ENCODE data around the gene RGS9.

The RGS9 gene

DNA sequence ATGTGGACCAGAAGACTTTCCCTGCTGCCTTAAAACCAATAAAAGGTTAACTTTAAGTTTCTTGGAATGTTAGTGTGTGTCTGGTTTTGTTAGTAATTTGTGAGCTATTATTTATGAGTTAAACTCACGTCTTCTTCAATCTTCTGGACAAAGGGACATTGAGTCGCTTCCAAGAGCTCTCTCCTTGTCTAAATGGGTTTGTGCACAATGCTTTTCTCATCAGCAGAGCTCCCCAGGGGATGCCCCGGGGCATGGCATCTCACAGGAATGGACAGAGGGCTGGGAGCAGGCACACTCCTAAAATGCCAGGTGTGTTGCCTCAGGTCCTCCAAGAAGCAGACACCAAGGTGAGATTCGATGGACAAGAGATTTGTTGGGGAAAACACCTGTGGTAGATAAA lies 90.5 kb downstream of the RGS9 start:
- no peaks in the 10 kb centered on the region for H3K9me3 ChIP-seq (ENCODE audit: control insufficient read depth, low read depth, low read length)
- H3K36me3 ChIP-seq (ENCODE audit: control insufficient read depth, low read depth, low read length) = no peaks in the 10 kb centered on the region
- H3K4me3 ChIP-seq (ENCODE audit: low read length) = no peak overlapping the region
- no peak overlapping the region for H3K27ac ChIP-seq (ENCODE audit: low read length)
- no peak overlapping the region for H3K9ac ChIP-seq (ENCODE audit: low read length)
- no peaks in the 10 kb centered on the region for H3K27me3 ChIP-seq (ENCODE audit: control insufficient read depth, insufficient read depth, low read length)
- no peaks in the 10 kb centered on the region for H3K4me1 ChIP-seq (ENCODE audit: control insufficient read depth, low read depth, low read length)

DNA sequence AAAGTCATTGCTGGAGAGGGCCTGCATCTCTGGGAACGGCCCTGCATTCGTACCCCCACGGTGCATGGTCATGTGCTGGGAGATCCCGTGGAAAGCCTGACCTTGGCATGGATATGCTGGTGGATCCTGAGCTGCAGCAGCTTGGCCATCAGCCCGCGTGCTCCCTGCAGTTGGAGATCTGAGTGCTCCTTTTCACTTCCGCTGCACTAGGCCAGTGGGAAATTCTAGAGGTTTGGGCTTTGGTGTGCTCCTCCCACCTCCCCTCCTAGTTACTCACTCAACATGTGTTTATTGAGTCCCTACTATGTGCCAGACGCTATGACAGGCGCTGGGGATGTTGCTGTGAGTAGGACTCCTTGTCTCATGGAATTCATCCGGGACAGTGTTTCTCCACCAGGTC lies 91.1 kb downstream of the RGS9 start:
- no peak overlapping the region for H3K9ac ChIP-seq (ENCODE audit: low read length)

DNA sequence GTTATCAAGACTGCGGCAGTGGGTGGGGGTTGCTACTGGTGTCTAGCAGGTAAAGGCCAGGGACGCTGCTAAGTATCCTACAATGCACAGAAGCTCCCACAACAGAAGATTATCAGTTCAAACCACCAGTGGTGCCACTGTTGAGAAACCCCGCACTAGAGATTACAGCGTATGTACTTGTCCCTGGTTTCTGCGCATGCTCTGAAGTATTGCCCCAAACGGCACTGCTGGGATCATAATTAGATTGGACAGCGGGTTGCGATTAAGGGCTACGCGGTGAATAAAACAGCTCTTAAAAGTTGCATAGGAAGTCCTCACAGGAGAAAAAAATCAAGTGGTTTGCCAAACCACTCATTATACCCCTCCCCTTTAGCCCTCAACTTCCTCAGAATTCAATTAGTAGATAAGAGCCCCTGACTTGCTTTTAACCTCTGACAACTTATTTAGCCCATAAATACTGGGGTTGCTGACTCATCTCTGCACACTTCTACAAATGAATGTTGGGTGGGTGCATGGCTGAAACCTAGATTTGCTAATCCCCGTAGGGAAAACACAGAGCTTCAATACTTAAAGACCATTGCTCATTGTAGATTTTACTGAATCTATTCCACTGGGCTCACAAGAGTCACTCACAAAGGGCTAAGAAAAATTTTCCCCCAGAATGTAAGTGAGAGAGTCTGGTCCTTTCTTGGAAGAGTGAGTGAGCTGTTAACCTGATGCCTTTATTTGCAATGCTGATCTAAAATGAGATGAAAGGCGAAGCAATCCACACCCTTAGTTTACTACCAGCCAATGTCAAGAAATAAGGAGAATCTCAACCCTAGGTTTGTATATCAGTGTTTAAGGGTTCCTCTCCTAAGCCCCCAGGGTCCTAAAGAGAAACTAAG lies 91.8 kb downstream of the RGS9 start:
- no peak overlapping the region for H3K27ac ChIP-seq (ENCODE audit: low read length)
- no peak overlapping the region for H3K4me3 ChIP-seq (ENCODE audit: low read length)
- no peaks in the 10 kb centered on the region for H3K4me1 ChIP-seq (ENCODE audit: control insufficient read depth, low read depth, low read length)

More for the DNA sequence above, 91.1 kb downstream of the RGS9 start:
- Histone ChIP-seq H3K9me3 (ENCODE audit: control insufficient read depth, low read depth, low read length) (no peaks in the 10 kb centered on the region), H3K27ac (ENCODE audit: low read length) (no peak overlapping the region), H3K4me1 (ENCODE audit: control insufficient read depth, low read depth, low read length) (no peaks in the 10 kb centered on the region), H3K27me3 (ENCODE audit: control insufficient read depth, insufficient read depth, low read length) (no peaks in the 10 kb centered on the region), H3K4me3 (ENCODE audit: low read length) (no peak overlapping the region), H3K36me3 (ENCODE audit: control insufficient read depth, low read depth, low read length) (no peaks in the 10 kb centered on the region)

DNA sequence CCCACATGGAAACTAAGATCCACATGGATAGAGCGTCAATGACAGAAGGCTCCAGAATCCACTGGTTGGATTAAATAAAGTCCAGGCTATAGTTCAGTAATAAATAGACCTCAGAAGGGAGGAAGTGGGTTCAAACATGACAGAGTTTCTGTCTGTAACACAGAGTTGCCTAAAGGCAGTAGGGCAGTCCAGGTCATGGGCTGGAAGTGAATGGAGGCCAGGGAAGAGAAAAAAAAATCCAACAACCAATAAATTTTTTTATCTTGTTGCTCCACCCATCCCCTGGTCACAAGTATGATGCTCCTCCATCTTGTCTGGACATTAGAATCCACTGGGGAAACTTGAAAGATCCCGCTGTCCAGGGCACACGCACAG lies 92.4 kb downstream of the RGS9 start:
- H3K9me3 ChIP-seq (ENCODE audit: control insufficient read depth, low read depth, low read length) = no peaks in the 10 kb centered on the region
- no peaks in the 10 kb centered on the region for H3K4me1 ChIP-seq (ENCODE audit: control insufficient read depth, low read depth, low read length)
- no peak overlapping the region for H3K4me3 ChIP-seq (ENCODE audit: low read length)
- no peaks in the 10 kb centered on the region for H3K27me3 ChIP-seq (ENCODE audit: control insufficient read depth, insufficient read depth, low read length)
- H3K36me3 ChIP-seq (ENCODE audit: control insufficient read depth, low read depth, low read length) = no peaks in the 10 kb centered on the region
- H3K9ac ChIP-seq (ENCODE audit: low read length) = no peak overlapping the region
- H3K27ac ChIP-seq (ENCODE audit: low read length) = no peak overlapping the region

More for the DNA sequence above, 91.8 kb downstream of the RGS9 start:
- Histone ChIP-seq H3K9me3 (ENCODE audit: control insufficient read depth, low read depth, low read length) (no peaks in the 10 kb centered on the region), H3K27me3 (ENCODE audit: control insufficient read depth, insufficient read depth, low read length) (no peaks in the 10 kb centered on the region), H3K36me3 (ENCODE audit: control insufficient read depth, low read depth, low read length) (no peaks in the 10 kb centered on the region), H3K9ac (ENCODE audit: low read length) (no peak overlapping the region)

DNA sequence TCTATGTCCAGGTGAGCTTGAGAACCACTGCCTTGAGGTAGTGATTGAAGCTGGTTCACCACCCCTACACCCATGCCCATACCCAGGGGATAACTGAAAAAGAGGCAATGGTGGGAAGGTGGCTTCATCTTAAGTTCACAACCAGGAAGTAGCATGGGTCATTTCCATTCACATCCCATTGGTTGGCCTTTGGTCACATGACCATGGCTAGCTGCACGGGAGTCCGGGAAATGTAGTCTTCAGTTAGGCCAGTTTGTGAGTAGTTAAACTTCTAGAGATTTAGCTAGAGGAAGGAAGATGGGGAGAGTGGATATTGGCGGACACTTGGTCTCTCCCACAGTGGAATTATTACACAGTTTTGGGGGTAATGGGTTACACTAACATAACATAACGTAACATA lies 92.9 kb downstream of the RGS9 start:
- Histone ChIP-seq H3K27me3 (ENCODE audit: control insufficient read depth, insufficient read depth, low read length) (no peaks in the 10 kb centered on the region), H3K4me3 (ENCODE audit: low read length) (no peak overlapping the region), H3K36me3 (ENCODE audit: control insufficient read depth, low read depth, low read length) (no peaks in the 10 kb centered on the region), H3K4me1 (ENCODE audit: control insufficient read depth, low read depth, low read length) (no peaks in the 10 kb centered on the region), H3K9me3 (ENCODE audit: control insufficient read depth, low read depth, low read length) (no peaks in the 10 kb centered on the region), H3K9ac (ENCODE audit: low read length) (no peak overlapping the region), H3K27ac (ENCODE audit: low read length) (no peak overlapping the region)

DNA sequence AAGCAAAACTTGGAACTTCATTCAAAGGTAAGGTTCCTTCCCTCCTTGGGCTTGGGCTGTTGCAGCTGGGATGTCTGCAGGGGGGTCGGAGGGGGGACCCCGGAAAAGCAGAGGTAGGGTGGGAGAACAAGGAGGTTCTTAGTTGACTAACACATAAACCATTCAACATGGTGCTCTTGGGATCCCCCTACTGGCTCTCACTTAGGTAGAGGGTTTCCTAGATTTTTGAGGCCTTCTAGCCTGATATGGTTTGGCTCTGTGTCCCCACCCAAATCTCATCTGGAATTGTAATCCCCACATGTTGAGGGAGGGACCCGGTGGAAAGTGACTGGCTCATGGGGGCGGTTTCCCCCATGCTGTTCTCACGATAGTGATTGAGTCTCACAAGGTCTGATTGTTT lies 93.9 kb downstream of the RGS9 start:
- Histone ChIP-seq H3K27me3 (ENCODE audit: control insufficient read depth, insufficient read depth, low read length) (no peaks in the 10 kb centered on the region), H3K4me3 (ENCODE audit: low read length) (no peak overlapping the region), H3K9me3 (ENCODE audit: control insufficient read depth, low read depth, low read length) (no peaks in the 10 kb centered on the region), H3K36me3 (ENCODE audit: control insufficient read depth, low read depth, low read length) (no peaks in the 10 kb centered on the region), H3K27ac (ENCODE audit: low read length) (no peak overlapping the region), H3K4me1 (ENCODE audit: control insufficient read depth, low read depth, low read length) (no peaks in the 10 kb centered on the region), H3K9ac (ENCODE audit: low read length) (no peak overlapping the region)

DNA sequence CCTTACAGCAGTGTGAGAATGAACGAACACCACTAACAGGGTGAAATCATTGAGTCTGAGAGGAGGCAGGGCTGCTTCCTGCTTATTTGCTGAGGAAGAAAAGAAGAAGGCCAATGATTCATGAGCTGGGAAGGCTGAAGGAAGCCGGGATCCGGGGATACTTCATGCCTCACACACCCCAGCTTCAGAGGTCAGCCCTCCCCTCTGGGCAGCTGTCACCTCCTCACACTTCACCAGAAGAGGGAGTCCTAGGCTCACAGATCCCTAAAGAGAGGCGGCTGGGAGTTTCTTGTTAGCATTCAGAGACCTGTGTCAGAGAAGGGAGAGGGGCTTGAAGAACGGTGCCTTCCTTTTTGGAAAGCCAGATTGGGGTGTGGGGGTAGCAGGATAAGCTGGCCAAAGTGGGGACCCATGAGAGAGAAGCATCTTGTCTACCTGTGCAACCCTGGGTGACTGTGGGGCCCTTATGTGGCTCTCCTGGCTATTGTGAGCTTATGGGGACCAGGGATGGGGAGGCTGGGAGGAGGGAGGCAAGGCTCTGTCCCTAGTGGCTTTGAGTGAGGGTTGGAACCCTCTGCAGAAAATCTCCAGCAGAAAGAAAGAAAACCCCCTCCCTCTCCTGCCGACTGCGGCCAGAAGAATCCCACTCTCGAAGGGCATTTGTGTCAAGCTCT lies 94.6 kb downstream of the RGS9 start:
- H3K36me3 ChIP-seq (ENCODE audit: control insufficient read depth, low read depth, low read length) = no peaks in the 10 kb centered on the region
- H3K27ac ChIP-seq (ENCODE audit: low read length) = no peak overlapping the region
- H3K9me3 ChIP-seq (ENCODE audit: control insufficient read depth, low read depth, low read length) = no peaks in the 10 kb centered on the region
- H3K27me3 ChIP-seq (ENCODE audit: control insufficient read depth, insufficient read depth, low read length) = no peaks in the 10 kb centered on the region
- no peak overlapping the region for H3K4me3 ChIP-seq (ENCODE audit: low read length)
- no peak overlapping the region for H3K9ac ChIP-seq (ENCODE audit: low read length)
- no peaks in the 10 kb centered on the region for H3K4me1 ChIP-seq (ENCODE audit: control insufficient read depth, low read depth, low read length)

DNA sequence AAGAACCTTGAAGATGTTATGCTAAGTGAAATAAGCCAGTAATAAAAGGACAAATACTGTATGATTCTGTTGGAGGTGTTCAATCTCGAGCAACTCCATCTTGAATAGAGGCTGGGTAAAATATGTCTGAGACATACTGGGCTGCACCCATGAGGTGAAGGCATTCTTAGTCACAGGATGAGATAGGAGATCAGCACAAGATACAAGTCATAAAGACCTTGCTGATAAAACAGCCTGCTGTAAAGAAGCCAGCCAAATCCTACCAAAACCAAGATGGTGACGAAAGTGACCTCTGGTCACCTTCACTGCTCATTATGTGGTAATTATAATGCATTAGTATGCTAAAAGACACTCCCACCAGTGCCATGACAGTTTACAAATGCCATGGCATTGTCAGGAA lies 98.1 kb downstream of the RGS9 start:
- no peaks in the 10 kb centered on the region for H3K9me3 ChIP-seq (ENCODE audit: control insufficient read depth, low read depth, low read length)
- H3K27me3 ChIP-seq (ENCODE audit: control insufficient read depth, insufficient read depth, low read length) = no peaks in the 10 kb centered on the region
- H3K9ac ChIP-seq (ENCODE audit: low read length) = no peak overlapping the region
- H3K27ac ChIP-seq (ENCODE audit: low read length) = no peak overlapping the region
- H3K36me3 ChIP-seq (ENCODE audit: control insufficient read depth, low read depth, low read length) = no peaks in the 10 kb centered on the region
- H3K4me3 ChIP-seq (ENCODE audit: low read length) = no peak overlapping the region
- no peaks in the 10 kb centered on the region for H3K4me1 ChIP-seq (ENCODE audit: control insufficient read depth, low read depth, low read length)

DNA sequence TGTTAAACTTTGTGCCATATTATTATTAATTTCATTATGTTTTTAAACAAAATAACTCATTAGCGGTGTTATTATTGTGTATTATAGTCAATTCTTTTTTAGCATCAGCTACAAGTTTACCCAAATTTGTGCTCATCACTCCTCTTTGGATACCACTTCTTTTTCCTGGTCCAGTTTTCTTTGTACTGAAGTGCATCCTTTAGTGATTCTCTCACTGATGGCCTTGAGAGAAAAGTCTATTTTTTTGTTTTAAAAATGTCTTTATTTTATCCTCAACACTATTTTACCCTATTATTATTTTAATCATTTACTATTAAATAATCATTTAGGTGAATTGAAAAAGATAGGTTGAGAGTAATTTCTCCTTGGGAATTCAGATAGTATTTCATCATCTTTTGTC lies 99.2 kb downstream of the RGS9 start:
- no peak overlapping the region for H3K9ac ChIP-seq (ENCODE audit: low read length)
- no peak overlapping the region for H3K4me3 ChIP-seq (ENCODE audit: low read length)
- H3K27ac ChIP-seq (ENCODE audit: low read length) = no peak overlapping the region
- no peaks in the 10 kb centered on the region for H3K9me3 ChIP-seq (ENCODE audit: control insufficient read depth, low read depth, low read length)
- H3K27me3 ChIP-seq (ENCODE audit: control insufficient read depth, insufficient read depth, low read length) = no peaks in the 10 kb centered on the region
- H3K4me1 ChIP-seq (ENCODE audit: control insufficient read depth, low read depth, low read length) = no peaks in the 10 kb centered on the region
- H3K36me3 ChIP-seq (ENCODE audit: control insufficient read depth, low read depth, low read length) = no peaks in the 10 kb centered on the region

DNA sequence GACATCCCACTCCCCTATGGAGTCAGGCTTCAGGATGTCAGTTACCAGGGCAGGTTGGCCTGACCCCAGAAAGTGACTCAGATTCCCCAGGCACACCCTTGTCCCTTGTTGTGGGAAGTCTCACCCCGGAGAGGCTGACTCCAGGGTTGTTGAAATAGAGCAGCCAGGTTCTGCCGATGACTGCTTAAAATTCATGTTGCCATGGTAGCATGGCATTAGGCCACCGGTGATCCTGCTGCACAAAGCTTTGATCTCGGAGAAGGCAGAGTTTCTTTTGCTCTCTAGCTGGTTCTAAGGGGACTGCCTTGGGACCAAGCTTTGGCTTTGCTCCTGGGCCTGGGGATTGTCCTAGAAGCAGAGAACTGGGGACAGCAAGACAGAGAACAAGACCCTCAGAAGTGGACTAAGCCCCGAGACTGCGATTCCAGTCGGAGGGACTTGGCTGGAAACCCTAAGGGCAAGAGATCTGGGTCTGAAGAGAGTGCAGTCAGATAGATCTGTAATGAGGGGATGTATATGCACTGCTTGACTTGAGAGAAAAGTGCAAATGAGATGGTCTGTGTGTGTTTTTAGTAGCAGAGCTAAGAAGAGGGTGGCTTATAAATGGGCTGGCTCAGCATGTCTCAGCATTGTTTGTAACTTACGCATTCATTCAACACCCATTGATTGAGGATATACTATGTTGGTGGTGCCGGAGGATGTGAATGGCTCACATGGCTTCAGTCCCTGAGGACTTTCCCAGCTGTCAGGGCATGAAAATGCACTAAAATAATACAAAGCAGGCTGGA lies 106.9 kb downstream of the RGS9 start:
- no peak overlapping the region for H3K9ac ChIP-seq (ENCODE audit: low read length)
- no peak overlapping the region for H3K4me3 ChIP-seq (ENCODE audit: low read length)
- H3K27me3 ChIP-seq (ENCODE audit: control insufficient read depth, insufficient read depth, low read length) = no peaks in the 10 kb centered on the region
- H3K36me3 ChIP-seq (ENCODE audit: control insufficient read depth, low read depth, low read length) = no peaks in the 10 kb centered on the region
- H3K27ac ChIP-seq (ENCODE audit: low read length) = no peak overlapping the region
- no peaks in the 10 kb centered on the region for H3K9me3 ChIP-seq (ENCODE audit: control insufficient read depth, low read depth, low read length)
- peaks cover 8% of the 10 kb centered on the region for H3K4me1 ChIP-seq (ENCODE audit: control insufficient read depth, low read depth, low read length)

DNA sequence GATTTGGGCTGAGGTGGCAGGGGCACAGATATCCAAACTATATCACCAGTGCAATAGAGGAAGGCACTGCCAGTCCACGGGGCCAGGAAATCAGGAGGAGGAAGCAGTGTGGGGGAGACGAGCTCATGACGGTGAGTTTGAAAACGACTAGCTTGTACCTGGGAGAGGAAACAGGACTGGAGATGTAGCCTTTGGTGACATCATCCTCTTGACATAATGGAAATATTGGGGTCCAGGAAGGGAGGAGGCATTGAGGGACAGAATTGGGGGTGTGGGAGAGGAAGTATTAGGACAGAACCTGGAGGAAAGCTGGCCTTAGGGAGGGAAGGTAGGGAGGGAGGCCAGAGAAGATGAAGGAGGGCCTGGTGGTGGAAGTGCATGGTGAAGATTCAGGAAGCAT lies 109.1 kb downstream of the RGS9 start:
- H3K27ac ChIP-seq (ENCODE audit: low read length) = no peak overlapping the region
- H3K4me1 ChIP-seq (ENCODE audit: control insufficient read depth, low read depth, low read length) = peaks cover 8% of the 10 kb centered on the region
- H3K9me3 ChIP-seq (ENCODE audit: control insufficient read depth, low read depth, low read length) = no peaks in the 10 kb centered on the region
- no peaks in the 10 kb centered on the region for H3K36me3 ChIP-seq (ENCODE audit: control insufficient read depth, low read depth, low read length)
- no peaks in the 10 kb centered on the region for H3K27me3 ChIP-seq (ENCODE audit: control insufficient read depth, insufficient read depth, low read length)
- H3K9ac ChIP-seq (ENCODE audit: low read length) = no peak overlapping the region
- H3K4me3 ChIP-seq (ENCODE audit: low read length) = no peak overlapping the region

Data from iPS-18a (cell line).